Brain microvascular endothelial cell (primary cell): ENCODE results near the gene ADM5.
A peak's percentile ranks its signal among the peaks of the same experiment; 100 is the strongest.

Experiments used
- DNase-seq: peaks from one replicate; pipeline ENCODE4 v3.0.0-alpha.2; 2020
- H3K27ac ChIP-seq: fragments of 250-450 bp; sonication (Bioruptor Pico); 2 replicates; pipeline ENCODE4 v1.5.1; 2020; ENCODE audit warnings: mild to moderate bottlenecking, moderate library complexity
- H3K27me3 ChIP-seq: fragments of 250-450 bp; sonication (Bioruptor Pico); replicated peaks from 2 replicates; pipeline ENCODE4 v1.5.1; 2020; ENCODE audit warnings: mild to moderate bottlenecking
- H3K36me3 ChIP-seq: fragments of 250-450 bp; sonication (Bioruptor Pico); replicated peaks from 2 replicates; pipeline ENCODE4 v1.5.1; 2020; ENCODE audit warnings: mild to moderate bottlenecking
- H3K4me3 ChIP-seq: 2 replicates; pipeline ENCODE4 v1.5.1; 2011; ENCODE audit warnings: low read depth, mild to moderate bottlenecking, control low read depth, low read length, moderate library complexity
- CTCF ChIP-seq: IDR thresholded peaks from 2 replicates; pipeline ENCODE4 v1.5.1; 2011; ENCODE audit warnings: low read depth, mild to moderate bottlenecking, moderate library complexity, low read length, control low read depth, inconsistent platforms; ENCODE audit errors: missing control alignments
- in situ Hi-C: cut with HindIII; loops from 2 replicates; pipeline ENCODE4 v1.10.0; 2017; ENCODE audit warnings: low sequenced_read_pairs, low pct_ligation_motif_present

Gene ADM5

GRCh38 chr19:49681830-49682229 is 7.6 kb upstream of the ADM5 start:
- Histone ChIP-seq H3K27ac (no peak overlapping the region), H3K27me3 (no peaks in the 10 kb centered on the region), H3K4me3 (no peak overlapping the region), H3K36me3 (peaks cover 45% of the 10 kb centered on the region)
- TF ChIP-seq CTCF = no peak
- in situ Hi-C loops = no loop called here
- no peak for DNase-seq

- no peak for TF ChIP-seq CTCF
- no peaks in the 10 kb centered on the region for H3K27me3 ChIP-seq
- no peak overlapping the region for H3K4me3 ChIP-seq
- in situ Hi-C loops = no loop called here
- DNase-seq = no peak
- H3K36me3 ChIP-seq = peaks cover 45% of the 10 kb centered on the region
- no peak overlapping the region for H3K27ac ChIP-seq
Measured at GRCh38 chr19:49682274-49682673, 7.1 kb upstream of the ADM5 start.

DNA sequence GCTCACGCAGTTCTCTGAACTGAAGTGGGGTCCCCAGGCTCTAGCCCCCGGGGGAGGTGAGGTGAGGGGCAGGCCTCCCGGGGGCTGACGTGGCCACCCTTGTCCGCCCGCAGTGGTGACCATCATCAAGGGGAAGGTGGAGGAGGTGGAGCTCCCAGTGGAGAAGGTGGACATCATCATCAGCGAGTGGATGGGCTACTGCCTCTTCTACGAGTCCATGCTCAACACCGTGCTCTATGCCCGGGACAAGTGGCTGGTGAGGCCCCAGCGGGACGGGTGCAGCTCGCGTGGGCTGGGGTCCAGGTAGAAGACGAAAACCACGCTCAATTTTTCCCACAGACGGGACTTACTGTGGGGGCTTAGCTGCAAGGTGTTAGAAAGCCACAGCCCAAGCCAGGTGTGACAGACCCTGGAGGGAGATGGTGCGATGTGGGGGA is 5.6 kb upstream of the ADM5 start:
- H3K4me3 ChIP-seq = no peak overlapping the region

GRCh38 chr19:49684251-49684982 is 5.0 kb upstream of the ADM5 start:
- H3K27me3 ChIP-seq = no peaks in the 10 kb centered on the region
- in situ Hi-C loops = no loop called here
- no peak overlapping the region for H3K4me3 ChIP-seq
- no peak for DNase-seq
- H3K27ac ChIP-seq = no peak overlapping the region
- H3K36me3 ChIP-seq = peaks cover 45% of the 10 kb centered on the region
- TF ChIP-seq CTCF = peak; percentile 63

More for the DNA sequence above, 5.6 kb upstream of the ADM5 start:
- in situ Hi-C loops = no loop called here
- DNase-seq = no peak
- no peak for TF ChIP-seq CTCF
- Histone ChIP-seq H3K36me3 (peaks cover 45% of the 10 kb centered on the region), H3K27me3 (no peaks in the 10 kb centered on the region), H3K27ac (no peak overlapping the region)

GRCh38 chr19:49684983-49685553 is 4.3 kb upstream of the ADM5 start:
- Histone ChIP-seq H3K27ac (no peak overlapping the region), H3K27me3 (no peaks in the 10 kb centered on the region), H3K4me3 (no peak overlapping the region), H3K36me3 (peaks cover 45% of the 10 kb centered on the region)
- peak; percentile 18 for TF ChIP-seq CTCF
- no peak for DNase-seq
- in situ Hi-C loops = no loop called here

GRCh38 chr19:49685845-49686332 is 3.5 kb upstream of the ADM5 start:
- DNase-seq = no peak
- Histone ChIP-seq H3K27ac (no peak overlapping the region), H3K27me3 (no peaks in the 10 kb centered on the region), H3K4me3 (no peak overlapping the region), H3K36me3 (peaks cover 45% of the 10 kb centered on the region)
- in situ Hi-C loops = no loop called here
- TF ChIP-seq CTCF = no peak
